Spleen (tissue), 7 donors: Measurements from ENCODE around the gene PRR16.
A peak's percentile ranks its signal among the peaks of the same experiment; 100 is the strongest.

Experiments used
- POLR2A ChIP-seq, 3 donors: fragments of 450-650 bp; IDR thresholded peaks; one replicate each; pipeline ENCODE4 v1.5.1; 2017; ENCODE audit warnings: antibody characterized with exemption in 3 of 3, mild to moderate bottlenecking in 1 of 3
- POLR2AphosphoS5 ChIP-seq, 3 donors: sonication (generic); formaldehyde crosslinking; IDR thresholded peaks; one replicate each; pipeline ENCODE4 v1.5.1; 2017; ENCODE audit warnings: antibody characterized with exemption in 3 of 3
- TF ChIP-seq, protein P1 (sequence below), 11 experiments: fragments of 200-600 bp in 7 of 11; fragments of 450-650 bp in 4 of 11; sonication (generic) in 4 of 11; IDR thresholded peaks in 8 of 11; conservative IDR thresholded peaks in 3 of 11; 1 replicate in 7 of 11; 2 replicates in 4 of 11; pipeline versions ENCODE4 v1.4.0 to v1.8.0; 2016 to 2021; ENCODE audit warnings: antibody characterized with exemption in 11 of 11, inconsistent platforms in 4 of 11, mild to moderate bottlenecking in 1 of 11
- donor health status: DM: no; HTN: no; CAD: no; lungs with moderate emphysema.
- donor health status: DM: no; HTN: no; CAD: no.
- donor health status: DM: no; HTN: no; CAD: no.

DNA sequence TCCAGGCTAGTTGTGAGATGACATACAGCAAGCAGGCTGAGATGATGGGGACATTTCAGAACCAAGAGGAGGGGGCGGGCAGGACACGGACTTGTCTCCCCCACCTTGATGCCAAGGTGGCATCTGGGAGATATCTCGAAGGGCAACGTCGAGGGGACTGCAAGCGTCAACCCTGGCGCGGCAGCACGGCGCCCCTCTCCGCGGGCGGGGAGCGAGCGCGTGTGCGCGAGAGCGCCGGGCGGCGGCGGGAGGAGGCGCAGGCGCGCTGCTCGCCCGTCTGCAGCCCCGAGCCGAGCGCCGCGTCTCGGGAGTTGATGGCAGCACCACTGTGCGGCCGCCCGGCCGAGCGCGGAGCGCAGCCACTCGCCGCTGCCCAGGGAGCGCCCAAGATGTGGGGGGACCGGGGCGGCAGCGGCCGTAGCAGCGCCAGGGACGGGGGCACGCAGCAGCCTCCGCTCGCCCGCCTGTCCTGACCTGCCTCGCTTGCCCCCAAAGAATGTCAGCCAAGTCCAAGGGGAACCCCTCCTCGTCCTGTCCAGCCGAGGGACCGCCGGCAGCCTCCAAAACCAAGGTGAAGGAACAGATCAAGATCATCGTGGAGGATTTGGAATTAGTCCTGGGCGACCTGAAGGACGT, at the start of gene PRR16:
- TF ChIP-seq, protein P1, sequence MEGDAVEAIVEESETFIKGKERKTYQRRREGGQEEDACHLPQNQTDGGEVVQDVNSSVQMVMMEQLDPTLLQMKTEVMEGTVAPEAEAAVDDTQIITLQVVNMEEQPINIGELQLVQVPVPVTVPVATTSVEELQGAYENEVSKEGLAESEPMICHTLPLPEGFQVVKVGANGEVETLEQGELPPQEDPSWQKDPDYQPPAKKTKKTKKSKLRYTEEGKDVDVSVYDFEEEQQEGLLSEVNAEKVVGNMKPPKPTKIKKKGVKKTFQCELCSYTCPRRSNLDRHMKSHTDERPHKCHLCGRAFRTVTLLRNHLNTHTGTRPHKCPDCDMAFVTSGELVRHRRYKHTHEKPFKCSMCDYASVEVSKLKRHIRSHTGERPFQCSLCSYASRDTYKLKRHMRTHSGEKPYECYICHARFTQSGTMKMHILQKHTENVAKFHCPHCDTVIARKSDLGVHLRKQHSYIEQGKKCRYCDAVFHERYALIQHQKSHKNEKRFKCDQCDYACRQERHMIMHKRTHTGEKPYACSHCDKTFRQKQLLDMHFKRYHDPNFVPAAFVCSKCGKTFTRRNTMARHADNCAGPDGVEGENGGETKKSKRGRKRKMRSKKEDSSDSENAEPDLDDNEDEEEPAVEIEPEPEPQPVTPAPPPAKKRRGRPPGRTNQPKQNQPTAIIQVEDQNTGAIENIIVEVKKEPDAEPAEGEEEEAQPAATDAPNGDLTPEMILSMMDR (IDR thresholded peaks at IDR 0.05 in 8 of 11, conservative IDR thresholded peaks at IDR 0.05 in 3 of 11), result peak in 5 of 11 experiments; percentile 16 to 52 (median 18)
- TF ChIP-seq POLR2AphosphoS5 (IDR thresholded peaks at IDR 0.05) (peak in 1 of 3 donors; percentile 50), POLR2A (IDR thresholded peaks at IDR 0.05) (no peak)
